Thymus (tissue), 11 donors: ENCODE measurements around the gene RAB11FIP5. TPM values are rescaled to one million over a fixed set of nuclear protein-coding genes. Genes with fewer than 3 reads are reported as not detected.

ENCODE experiments used
- DNase-seq, 9 donors: peaks; one replicate each; pipeline ENCODE4 v3.0.0-alpha.2; 2013; ENCODE audit warnings: low spot score in 9 of 9, low read depth in 6 of 9, missing footprints in 1 of 9
- H3K27ac ChIP-seq, 2 donors: one replicate each; pipeline ENCODE4 v1.5.1; 2013; ENCODE audit warnings: control low read depth in 1 of 2, low read depth in 1 of 2, low read length in 1 of 2, mild to moderate bottlenecking in 1 of 2, moderate library complexity in 1 of 2
- H3K27me3 ChIP-seq, 2 donors: one replicate each; pipeline ENCODE4 v1.5.1; 2013; ENCODE audit warnings: low read length in 1 of 2; ENCODE audit not compliant: control insufficient read depth in 2 of 2, insufficient read depth in 1 of 2
- H3K36me3 ChIP-seq, 2 donors: one replicate each; pipeline ENCODE4 v1.5.1; 2013; ENCODE audit warnings: low read length in 1 of 2, mild to moderate bottlenecking in 1 of 2, moderate library complexity in 1 of 2; ENCODE audit not compliant: control insufficient read depth in 2 of 2, insufficient read depth in 2 of 2
- H3K4me1 ChIP-seq, 2 donors: one replicate each; pipeline ENCODE4 v1.5.1; 2013; ENCODE audit warnings: low read length in 2 of 2; ENCODE audit not compliant: control insufficient read depth in 2 of 2, insufficient read depth in 2 of 2
- H3K4me3 ChIP-seq, 2 donors: one replicate each; pipeline ENCODE4 v1.5.1; 2013; ENCODE audit warnings: low read length in 2 of 2, control low read depth in 1 of 2, mild to moderate bottlenecking in 1 of 2
- H3K9me3 ChIP-seq, 2 donors: one replicate each; pipeline ENCODE4 v1.5.1; 2013; ENCODE audit warnings: low read length in 1 of 2, mild to moderate bottlenecking in 1 of 2; ENCODE audit not compliant: control insufficient read depth in 2 of 2, insufficient read depth in 1 of 2
- WGBS: extraction: QIAGEN DNeasy Blood & Tissue Kit; methylation state at CpG from one replicate; pipeline ENCODE4 v1.1.7; 2013; 5-methylcytosine and 5-hydroxymethylcytosine counted together
- polyA plus RNA-seq: library from polyadenylated mRNA; stranded (reverse); fragments of 200-250 nt; gene quantifications from one replicate; pipeline ENCODE4 v1.2.3, GENCODE V29; 2013
- total RNA-seq: library from RNA; stranded (reverse); fragments of 120-200 nt; gene quantifications from one replicate; pipeline ENCODE4 v1.2.4, GENCODE V29; 2013
- donor health status: healthy.

The RAB11FIP5 gene
- total and polyA plus RNA-seq, 2 donors, result 0.71 to 3.8 TPM

DNA sequence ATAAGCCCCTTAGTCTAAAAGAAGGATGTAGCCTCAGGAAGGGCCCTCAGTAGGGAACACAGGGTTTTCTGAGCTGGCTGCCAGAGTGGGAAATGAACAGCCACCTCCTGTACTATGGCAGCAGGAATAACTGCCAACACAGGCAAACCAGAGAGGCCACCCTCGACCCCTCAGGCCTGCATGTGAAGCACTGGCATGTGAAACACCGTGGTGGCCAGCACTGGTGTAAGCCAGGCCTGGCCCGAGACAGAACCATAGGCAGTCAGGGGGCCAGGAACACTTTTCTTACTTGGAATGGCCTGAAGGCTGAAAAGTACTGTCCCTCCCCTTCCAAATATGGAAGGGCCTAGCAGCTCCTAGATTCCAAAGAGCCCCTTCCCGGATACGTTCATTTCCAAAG, 69.5 kb downstream of the RAB11FIP5 start:
- Histone ChIP-seq H3K9me3 (no peaks in the 10 kb centered on the region), H3K4me3 (no peak overlapping the region), H3K27ac (no peak overlapping the region), H3K4me1 (peaks cover 8 to 30% of the 10 kb centered on the region in 2 donors), H3K36me3 (no peaks in the 10 kb centered on the region), H3K27me3 (no peaks in the 10 kb centered on the region)
- DNase-seq, result no peak
- WGBS, result 96% methylated on average over 5 of the region's 5 CpGs

DNA sequence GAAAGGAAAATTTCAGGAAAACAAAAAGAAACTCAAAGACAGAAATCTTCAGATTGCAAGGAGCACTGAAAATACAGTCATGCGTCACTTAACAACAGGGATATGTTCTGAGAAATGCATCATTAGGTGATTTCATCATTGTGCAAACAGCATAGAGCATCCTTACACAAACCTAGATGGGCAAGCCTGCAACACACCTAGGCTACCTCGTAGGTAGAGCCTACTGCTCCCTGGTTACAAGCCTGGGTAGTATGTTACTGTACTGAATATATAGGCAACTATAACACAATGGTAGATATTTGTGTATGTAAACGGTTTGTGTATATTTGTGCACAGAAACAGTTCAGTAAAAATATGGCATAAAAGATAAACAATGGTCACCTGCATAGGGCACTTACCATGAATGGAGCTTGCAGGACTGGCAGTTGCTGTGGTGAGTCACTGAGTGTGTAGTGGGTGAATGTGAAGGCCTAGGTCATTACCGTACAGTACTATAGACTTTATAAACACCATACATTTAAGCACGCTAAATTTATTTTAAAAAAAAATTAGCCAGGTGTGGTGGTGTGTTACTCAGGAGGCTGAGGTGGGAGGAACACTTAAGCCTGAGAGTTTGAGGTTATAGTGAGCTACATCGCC, 74.7 kb downstream of the RAB11FIP5 start:
- Histone ChIP-seq H3K27ac (no peak overlapping the region), H3K36me3 (peaks cover 0 to 4% of the 10 kb centered on the region in 2 donors), H3K4me3 (no peak overlapping the region), H3K27me3 (no peaks in the 10 kb centered on the region), H3K9me3 (no peaks in the 10 kb centered on the region), H3K4me1 (peaks cover 0 to 4% of the 10 kb centered on the region in 2 donors)
- DNase-seq, result no peak
- 97% methylated on average over 6 of the region's 6 CpGs for WGBS

DNA sequence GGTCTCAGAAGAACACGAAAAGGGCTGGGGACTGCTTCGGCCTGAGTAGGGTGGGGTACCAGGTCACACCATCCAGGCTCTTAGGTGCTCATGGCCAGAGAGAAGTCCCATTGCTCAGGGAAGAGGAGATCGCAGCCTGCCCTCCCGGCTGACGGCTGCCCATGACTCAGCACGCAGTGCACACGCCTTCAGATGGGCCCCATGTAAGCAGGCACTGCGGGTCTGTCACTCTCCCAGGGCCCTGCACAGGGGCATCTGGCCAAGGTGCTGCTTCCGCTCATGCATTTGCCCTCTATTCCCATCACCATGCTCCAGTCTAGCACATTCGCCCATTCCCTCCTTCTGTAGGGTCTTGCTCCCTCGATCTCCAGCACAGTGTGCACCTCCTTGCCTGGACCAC, 76.0 kb downstream of the RAB11FIP5 start:
- Histone ChIP-seq H3K36me3 (peaks cover 0 to 4% of the 10 kb centered on the region in 2 donors), H3K27me3 (no peaks in the 10 kb centered on the region), H3K9me3 (no peaks in the 10 kb centered on the region), H3K4me3 (no peak overlapping the region), H3K27ac (no peak overlapping the region), H3K4me1 (no peaks in the 10 kb centered on the region)
- DNase-seq, result no peak
- WGBS, result 98% methylated on average over 11 of the region's 11 CpGs

DNA sequence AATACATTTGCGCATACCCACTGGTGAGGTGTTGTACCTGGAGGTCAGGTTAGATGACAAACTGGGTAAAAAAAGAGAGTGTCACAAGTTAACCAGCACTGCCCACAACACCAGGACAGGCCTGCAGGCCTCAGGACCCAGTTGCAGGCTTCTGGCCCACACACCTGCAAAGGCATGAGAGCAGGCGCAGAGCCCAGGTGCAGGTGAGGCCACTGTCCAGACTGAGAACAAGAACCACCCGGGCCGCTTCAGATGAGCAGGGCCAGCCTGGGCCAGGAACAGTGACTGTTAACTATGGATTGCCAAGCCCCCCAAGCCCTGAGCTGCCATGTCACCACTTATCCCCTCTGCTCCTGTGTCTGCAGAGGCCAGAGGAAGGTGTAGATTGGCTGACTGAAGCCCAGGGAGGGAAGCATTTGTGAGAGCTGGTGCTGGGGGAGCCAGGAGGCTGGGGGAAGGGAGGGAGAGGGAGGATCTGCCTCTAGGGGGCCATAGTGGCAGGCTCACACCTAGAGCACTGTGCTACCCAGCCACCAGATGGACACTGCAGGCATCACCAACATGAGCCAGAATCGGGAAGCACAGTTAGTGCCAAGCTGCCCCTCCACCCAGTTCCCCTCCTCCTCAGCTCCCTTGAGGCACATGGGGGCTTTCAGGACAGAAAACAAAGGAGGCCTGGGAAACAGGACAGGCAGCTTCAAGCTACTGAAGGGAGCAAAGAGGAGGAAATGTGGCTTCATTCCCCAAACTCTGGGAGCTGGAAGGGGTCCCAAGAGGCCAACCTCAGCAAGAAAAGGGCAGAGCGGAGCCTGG, 76.6 kb downstream of the RAB11FIP5 start:
- H3K4me3 ChIP-seq, result no peak overlapping the region
- DNase-seq, result no peak
- WGBS, result 97% methylated on average over 6 of the region's 6 CpGs
- H3K4me1 ChIP-seq, result no peaks in the 10 kb centered on the region
- no peaks in the 10 kb centered on the region for H3K27me3 ChIP-seq
- H3K36me3 ChIP-seq, result peaks cover 0 to 4% of the 10 kb centered on the region in 2 donors
- H3K9me3 ChIP-seq, result no peaks in the 10 kb centered on the region
- H3K27ac ChIP-seq, result no peak overlapping the region

DNA sequence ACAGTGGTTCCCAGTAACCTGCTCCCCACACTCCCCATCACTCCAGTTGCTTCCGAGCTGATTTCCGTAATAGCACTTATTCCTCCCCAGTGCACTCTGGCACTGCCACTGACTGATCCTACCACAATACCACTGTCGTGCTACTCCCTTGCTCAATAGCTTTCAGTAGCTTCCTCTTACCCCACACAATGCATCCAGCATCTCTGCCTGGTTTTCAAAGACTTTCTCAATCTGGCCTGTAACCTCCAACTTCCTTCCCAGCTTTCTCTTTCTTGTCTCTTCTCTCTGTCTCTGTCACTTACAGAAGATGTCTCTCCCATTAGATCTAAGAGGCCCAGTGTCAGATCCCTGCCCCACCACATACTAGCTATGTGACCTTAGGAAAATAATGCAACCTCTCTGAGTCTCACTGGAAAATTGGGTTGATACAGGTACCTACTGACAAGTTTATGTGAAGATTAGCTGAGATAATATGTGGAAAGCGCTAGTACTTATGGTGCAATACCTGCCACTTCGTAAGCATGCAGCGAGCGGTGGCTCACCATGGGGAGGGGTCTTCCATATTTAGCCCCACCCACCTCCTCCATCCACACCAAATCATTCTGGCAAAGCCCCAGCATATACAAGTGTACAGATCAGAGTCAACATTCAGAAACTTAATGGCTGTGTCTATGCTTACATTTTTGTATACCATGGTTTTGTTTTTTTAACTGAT, 77.9 kb downstream of the RAB11FIP5 start:
- WGBS, result 98% methylated on average over 7 of the region's 7 CpGs
- no peaks in the 10 kb centered on the region for H3K4me1 ChIP-seq
- no peaks in the 10 kb centered on the region for H3K9me3 ChIP-seq
- H3K27me3 ChIP-seq, result no peaks in the 10 kb centered on the region
- H3K36me3 ChIP-seq, result peaks cover 0 to 4% of the 10 kb centered on the region in 2 donors
- H3K4me3 ChIP-seq, result no peak overlapping the region
- H3K27ac ChIP-seq, result no peak overlapping the region
- DNase-seq, result no peak

DNA sequence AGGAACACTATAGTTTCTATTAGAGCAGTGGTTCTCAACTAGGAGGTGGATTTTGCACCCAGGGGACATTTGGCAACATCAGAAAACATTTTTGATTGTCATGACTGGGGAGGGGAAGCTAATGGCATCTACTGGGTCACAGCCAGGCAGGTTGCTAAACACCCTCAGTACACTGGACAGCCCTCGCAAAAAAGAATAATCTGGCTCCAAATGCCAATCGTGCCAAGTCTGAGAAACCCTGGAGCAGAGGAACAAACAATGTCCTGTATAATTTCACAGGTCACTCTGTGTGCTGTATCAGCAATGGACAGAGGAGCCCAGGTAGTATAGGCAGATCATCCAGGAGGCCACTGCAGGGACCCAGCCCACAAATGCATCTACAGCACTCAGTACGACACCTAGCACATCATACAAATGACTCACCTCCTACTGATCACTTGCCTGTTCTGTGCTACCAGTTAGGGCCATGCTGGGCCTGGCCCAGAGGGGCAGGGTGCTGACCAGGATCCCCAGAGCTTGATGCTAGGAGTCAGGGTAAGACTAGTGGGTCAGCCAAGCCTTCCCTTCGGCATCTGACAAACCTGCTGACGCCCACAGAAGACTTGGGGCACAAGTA, 78.9 kb downstream of the RAB11FIP5 start:
- Histone ChIP-seq H3K27me3 (no peaks in the 10 kb centered on the region), H3K27ac (no peak overlapping the region), H3K36me3 (peaks cover 0 to 4% of the 10 kb centered on the region in 2 donors), H3K9me3 (no peaks in the 10 kb centered on the region), H3K4me1 (no peaks in the 10 kb centered on the region), H3K4me3 (no peak overlapping the region)
- WGBS, result 98% methylated on average over 5 of the region's 5 CpGs
- no peak for DNase-seq

DNA sequence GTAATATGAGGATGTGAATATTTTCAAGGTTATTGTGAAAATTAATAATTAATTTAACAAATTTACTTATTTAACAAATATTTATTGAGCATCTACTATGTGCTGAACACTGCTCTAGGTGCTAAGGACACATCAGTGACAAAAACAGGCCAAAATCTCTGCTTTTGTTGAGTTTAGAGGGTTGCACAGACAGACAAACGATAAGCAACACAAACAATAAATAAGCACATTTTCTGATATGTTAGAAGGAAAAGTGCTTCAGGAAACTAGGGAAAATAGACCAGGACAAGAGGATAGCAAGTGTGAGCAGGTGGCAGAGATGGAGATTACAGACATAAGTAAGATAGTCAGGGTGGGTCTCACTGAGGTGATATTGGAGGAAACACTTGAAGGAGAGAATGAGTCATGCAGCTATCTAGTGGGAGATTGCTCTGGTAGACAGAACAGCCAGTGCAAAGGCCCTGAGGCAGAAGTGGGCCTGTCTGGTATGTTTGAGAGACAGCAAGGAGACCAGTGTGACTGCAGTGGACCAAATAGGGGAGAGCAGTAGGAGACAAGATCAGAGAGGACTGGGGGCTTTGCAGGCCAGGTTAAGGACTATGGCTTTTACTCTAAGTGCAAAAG, 79.5 kb downstream of the RAB11FIP5 start:
- 98% methylated on average over 1 of the region's 1 CpG for WGBS
- Histone ChIP-seq H3K36me3 (peaks cover 0 to 4% of the 10 kb centered on the region in 2 donors), H3K9me3 (no peaks in the 10 kb centered on the region), H3K27me3 (no peaks in the 10 kb centered on the region), H3K4me3 (no peak overlapping the region), H3K4me1 (no peaks in the 10 kb centered on the region), H3K27ac (no peak overlapping the region)
- DNase-seq, result no peak

DNA sequence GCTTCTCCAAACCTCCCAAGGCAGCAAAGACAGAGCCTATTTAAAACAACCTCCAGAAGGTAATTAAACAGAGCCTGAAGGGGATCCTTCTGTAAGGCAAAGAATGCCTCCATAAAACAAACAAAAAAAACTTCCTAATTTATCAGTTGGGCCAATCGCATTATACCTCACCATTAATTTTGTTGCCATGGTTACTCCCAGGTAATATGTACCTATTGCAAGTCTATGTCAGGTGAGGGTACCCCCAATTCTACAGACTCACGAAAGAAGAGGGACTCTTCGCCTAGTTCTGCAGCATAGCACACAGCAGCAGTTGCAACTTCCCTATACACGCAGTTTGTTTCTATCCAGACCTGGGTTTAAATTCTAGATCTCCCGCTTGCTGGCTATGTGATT, 80.0 kb downstream of the RAB11FIP5 start:
- H3K27me3 ChIP-seq, result no peaks in the 10 kb centered on the region
- no peak overlapping the region for H3K4me3 ChIP-seq
- no peaks in the 10 kb centered on the region for H3K36me3 ChIP-seq
- no peaks in the 10 kb centered on the region for H3K4me1 ChIP-seq
- H3K27ac ChIP-seq, result no peak overlapping the region
- 97% methylated on average over 5 of the region's 5 CpGs for WGBS
- no peaks in the 10 kb centered on the region for H3K9me3 ChIP-seq
- DNase-seq, result no peak
